ENCODE data around the gene GLDC.

GLDC gene

DNA sequence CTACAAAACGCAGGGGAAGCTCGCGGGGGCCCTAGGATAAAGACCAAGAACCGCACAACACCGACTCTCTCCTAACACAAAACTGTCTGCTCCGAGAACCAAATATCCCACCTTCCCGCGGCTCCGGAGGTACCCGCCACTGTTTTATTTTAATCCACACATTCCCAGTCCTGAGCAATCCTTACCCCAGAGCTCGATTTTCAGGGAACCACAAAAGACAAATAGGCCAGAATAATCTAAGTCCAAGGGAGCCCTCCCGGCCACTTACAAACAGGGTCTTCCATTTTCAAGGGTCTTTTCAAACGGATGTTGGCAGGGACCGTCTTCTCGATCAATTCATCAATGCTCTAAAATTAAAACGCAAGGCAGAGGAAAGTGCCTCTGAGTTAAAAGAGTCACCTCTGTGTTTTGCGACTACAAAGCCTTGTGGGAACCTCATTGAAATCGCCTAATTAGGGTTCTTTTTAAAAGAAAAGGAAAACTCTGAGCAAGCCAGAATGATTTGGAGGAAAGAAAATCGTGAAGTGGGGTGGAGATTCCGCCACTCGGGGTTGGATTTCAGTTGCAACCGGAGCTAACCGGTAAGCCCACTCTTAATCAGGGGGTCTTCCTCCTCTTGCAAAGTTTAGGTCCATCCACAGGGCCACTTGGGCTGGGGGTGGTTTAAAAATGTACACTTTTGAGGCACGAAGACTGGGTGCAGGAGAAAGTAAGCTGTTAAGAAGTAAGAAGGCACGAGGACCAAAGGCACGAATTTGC is 1.0 kb downstream of the GLDC start:
- TF ChIP-seq, protein P1, sequence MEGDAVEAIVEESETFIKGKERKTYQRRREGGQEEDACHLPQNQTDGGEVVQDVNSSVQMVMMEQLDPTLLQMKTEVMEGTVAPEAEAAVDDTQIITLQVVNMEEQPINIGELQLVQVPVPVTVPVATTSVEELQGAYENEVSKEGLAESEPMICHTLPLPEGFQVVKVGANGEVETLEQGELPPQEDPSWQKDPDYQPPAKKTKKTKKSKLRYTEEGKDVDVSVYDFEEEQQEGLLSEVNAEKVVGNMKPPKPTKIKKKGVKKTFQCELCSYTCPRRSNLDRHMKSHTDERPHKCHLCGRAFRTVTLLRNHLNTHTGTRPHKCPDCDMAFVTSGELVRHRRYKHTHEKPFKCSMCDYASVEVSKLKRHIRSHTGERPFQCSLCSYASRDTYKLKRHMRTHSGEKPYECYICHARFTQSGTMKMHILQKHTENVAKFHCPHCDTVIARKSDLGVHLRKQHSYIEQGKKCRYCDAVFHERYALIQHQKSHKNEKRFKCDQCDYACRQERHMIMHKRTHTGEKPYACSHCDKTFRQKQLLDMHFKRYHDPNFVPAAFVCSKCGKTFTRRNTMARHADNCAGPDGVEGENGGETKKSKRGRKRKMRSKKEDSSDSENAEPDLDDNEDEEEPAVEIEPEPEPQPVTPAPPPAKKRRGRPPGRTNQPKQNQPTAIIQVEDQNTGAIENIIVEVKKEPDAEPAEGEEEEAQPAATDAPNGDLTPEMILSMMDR (IDR thresholded peaks at IDR 0.05; ENCODE audit: insufficient read depth, low read length, poor library complexity, severe bottlenecking): no peak
- no peak for TF ChIP-seq EZH2phosphoT487 (conservative IDR thresholded peaks at IDR 0.05; ENCODE audit: low read length)
- H3K36me3 ChIP-seq (ENCODE audit: low read length): no peaks in the 10 kb centered on the region
- no peak overlapping the region for H3K4me2 ChIP-seq (ENCODE audit: low read depth, low read length, poor library complexity, severe bottlenecking)
- no peak overlapping the region for H2AFZ ChIP-seq (ENCODE audit: low read depth, low read length, severe bottlenecking)
- H3K9me3 ChIP-seq (ENCODE audit: insufficient read depth, low read length): no peaks in the 10 kb centered on the region
- no peaks in the 10 kb centered on the region for H3F3A ChIP-seq (ENCODE audit: insufficient read depth)
- H3K9ac ChIP-seq (ENCODE audit: low read length): no peak overlapping the region
- H3K4me3 ChIP-seq (ENCODE audit: insufficient read depth, low read length, poor library complexity, severe bottlenecking): no peak overlapping the region
- no peaks in the 10 kb centered on the region for H3K79me2 ChIP-seq (ENCODE audit: insufficient read depth, low read length)
- 0 out of 2 replicates have a peak, but pooled peaks cover 4% of the 10 kb centered on the region for H3K27me3 ChIP-seq (ENCODE audit: low read length)
- H3K9me2 ChIP-seq (replicated peaks; ENCODE audit: insufficient read depth, low read length): no peaks in the 10 kb centered on the region
- H4K20me1 ChIP-seq (ENCODE audit: low read depth, low read length): no peaks in the 10 kb centered on the region
- no peak overlapping the region for H3K27ac ChIP-seq (ENCODE audit: low read depth, low read length)

GRCh38 chr9:6641961-6642360 is 3.6 kb downstream of the GLDC start:
- Histone ChIP-seq H3K27ac (ENCODE audit: low read depth, low read length) (no peak overlapping the region), H3K9ac (ENCODE audit: low read length) (no peak overlapping the region), H4K20me1 (ENCODE audit: low read depth, low read length) (no peaks in the 10 kb centered on the region), H3K9me3 (ENCODE audit: insufficient read depth, low read length) (no peaks in the 10 kb centered on the region), H2AFZ (ENCODE audit: low read depth, low read length, severe bottlenecking) (no peak overlapping the region), H3K9me2 (replicated peaks; ENCODE audit: insufficient read depth, low read length) (no peaks in the 10 kb centered on the region), H3K4me3 (ENCODE audit: insufficient read depth, low read length, poor library complexity, severe bottlenecking) (no peak overlapping the region), H3K79me2 (ENCODE audit: insufficient read depth, low read length) (no peaks in the 10 kb centered on the region), H3K36me3 (ENCODE audit: low read length) (no peaks in the 10 kb centered on the region), H3K27me3 (ENCODE audit: low read length) (no peaks in the 10 kb centered on the region), H3F3A (ENCODE audit: insufficient read depth) (no peaks in the 10 kb centered on the region), H3K4me2 (ENCODE audit: low read depth, low read length, poor library complexity, severe bottlenecking) (no peak overlapping the region)
- TF ChIP-seq, protein P1 (IDR thresholded peaks at IDR 0.05; ENCODE audit: insufficient read depth, low read length, poor library complexity, severe bottlenecking): no peak
- TF ChIP-seq EZH2phosphoT487 (conservative IDR thresholded peaks at IDR 0.05; ENCODE audit: low read length): no peak

DNA sequence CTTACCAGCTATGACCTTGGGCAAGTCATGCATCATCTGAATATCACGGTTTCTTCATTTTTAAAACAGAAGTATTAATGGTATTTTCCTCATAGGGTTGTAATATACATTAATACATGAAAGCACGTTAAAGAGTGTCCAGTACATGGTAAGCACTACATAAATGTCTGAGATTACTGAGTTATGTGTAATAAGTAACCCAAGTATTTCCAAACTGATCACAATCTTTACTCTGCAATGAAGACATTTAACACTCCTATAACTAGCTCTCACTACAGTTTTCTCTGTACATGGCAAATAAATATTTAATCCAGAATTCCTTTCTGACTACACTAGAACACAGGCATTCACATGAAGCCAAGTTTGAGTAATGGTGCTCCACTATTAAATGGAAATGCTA is 4.0 kb downstream of the GLDC start:
- no peak overlapping the region for H3K4me2 ChIP-seq (ENCODE audit: low read depth, low read length, poor library complexity, severe bottlenecking)
- H3K27ac ChIP-seq (ENCODE audit: low read depth, low read length): no peak overlapping the region
- no peaks in the 10 kb centered on the region for H3K36me3 ChIP-seq (ENCODE audit: low read length)
- no peaks in the 10 kb centered on the region for H4K20me1 ChIP-seq (ENCODE audit: low read depth, low read length)
- no peak overlapping the region for H2AFZ ChIP-seq (ENCODE audit: low read depth, low read length, severe bottlenecking)
- H3F3A ChIP-seq (ENCODE audit: insufficient read depth): no peaks in the 10 kb centered on the region
- TF ChIP-seq EZH2phosphoT487 (conservative IDR thresholded peaks at IDR 0.05; ENCODE audit: low read length): no peak
- TF ChIP-seq, protein P1 (IDR thresholded peaks at IDR 0.05; ENCODE audit: insufficient read depth, low read length, poor library complexity, severe bottlenecking): no peak
- no peaks in the 10 kb centered on the region for H3K27me3 ChIP-seq (ENCODE audit: low read length)
- H3K79me2 ChIP-seq (ENCODE audit: insufficient read depth, low read length): no peaks in the 10 kb centered on the region
- no peaks in the 10 kb centered on the region for H3K9me3 ChIP-seq (ENCODE audit: insufficient read depth, low read length)
- no peaks in the 10 kb centered on the region for H3K9me2 ChIP-seq (replicated peaks; ENCODE audit: insufficient read depth, low read length)
- no peak overlapping the region for H3K9ac ChIP-seq (ENCODE audit: low read length)
- H3K4me3 ChIP-seq (ENCODE audit: insufficient read depth, low read length, poor library complexity, severe bottlenecking): no peak overlapping the region

Data from SU-DHL-6 (cell line).